Measurements from ENCODE around the gene TBC1D21.

GRCh38 chr15:73894133-73894814 is 20.9 kb downstream of the TBC1D21 start:
- TF ChIP-seq, protein P1, sequence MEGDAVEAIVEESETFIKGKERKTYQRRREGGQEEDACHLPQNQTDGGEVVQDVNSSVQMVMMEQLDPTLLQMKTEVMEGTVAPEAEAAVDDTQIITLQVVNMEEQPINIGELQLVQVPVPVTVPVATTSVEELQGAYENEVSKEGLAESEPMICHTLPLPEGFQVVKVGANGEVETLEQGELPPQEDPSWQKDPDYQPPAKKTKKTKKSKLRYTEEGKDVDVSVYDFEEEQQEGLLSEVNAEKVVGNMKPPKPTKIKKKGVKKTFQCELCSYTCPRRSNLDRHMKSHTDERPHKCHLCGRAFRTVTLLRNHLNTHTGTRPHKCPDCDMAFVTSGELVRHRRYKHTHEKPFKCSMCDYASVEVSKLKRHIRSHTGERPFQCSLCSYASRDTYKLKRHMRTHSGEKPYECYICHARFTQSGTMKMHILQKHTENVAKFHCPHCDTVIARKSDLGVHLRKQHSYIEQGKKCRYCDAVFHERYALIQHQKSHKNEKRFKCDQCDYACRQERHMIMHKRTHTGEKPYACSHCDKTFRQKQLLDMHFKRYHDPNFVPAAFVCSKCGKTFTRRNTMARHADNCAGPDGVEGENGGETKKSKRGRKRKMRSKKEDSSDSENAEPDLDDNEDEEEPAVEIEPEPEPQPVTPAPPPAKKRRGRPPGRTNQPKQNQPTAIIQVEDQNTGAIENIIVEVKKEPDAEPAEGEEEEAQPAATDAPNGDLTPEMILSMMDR (IDR thresholded peaks at IDR 0.05 in 4 of 5, conservative IDR thresholded peaks at IDR 0.05 in 1 of 5), result no peak
- no peak for TF ChIP-seq POLR2A (IDR thresholded peaks at IDR 0.05)

All from gastrocnemius medialis (tissue), 4 donors.